ENCODE data around the gene KCNA5.

Gene KCNA5

DNA sequence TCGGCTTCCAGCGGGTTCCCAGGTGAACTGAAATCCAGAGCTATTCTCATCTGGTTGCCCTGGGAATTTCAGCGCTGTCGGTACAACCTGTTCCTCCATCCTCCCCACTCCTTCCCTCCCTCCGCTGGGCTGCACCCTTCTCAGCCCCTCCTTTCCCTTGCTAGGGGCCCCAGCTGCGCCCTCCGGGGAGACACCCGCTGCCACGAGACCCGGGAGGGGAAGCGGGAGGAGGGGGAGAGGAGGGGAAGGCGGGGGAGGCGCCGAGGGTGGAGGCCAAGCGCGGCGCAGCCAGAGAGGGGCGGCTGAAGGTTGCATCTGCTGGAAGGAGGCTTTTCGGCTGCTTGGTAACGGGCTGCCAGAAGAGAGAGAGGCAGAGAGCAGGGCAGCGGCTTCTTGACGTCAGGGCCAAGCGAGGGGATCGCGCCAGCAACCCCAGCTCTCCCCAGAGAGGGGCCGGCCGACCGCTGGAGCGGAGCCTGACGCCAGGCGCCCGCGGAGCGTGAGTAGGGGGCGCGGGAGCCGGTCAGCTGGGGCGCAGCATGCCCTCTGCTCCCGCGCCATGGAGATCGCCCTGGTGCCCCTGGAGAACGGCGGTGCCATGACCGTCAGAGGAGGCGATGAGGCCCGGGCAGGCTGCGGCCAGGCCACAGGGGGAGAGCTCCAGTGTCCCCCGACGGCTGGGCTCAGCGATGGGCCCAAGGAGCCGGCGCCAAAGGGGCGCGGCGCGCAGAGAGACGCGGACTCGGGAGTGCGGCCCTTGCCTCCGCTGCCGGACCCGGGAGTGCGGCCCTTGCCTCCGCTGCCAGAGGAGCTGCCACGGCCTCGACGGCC, at the start of gene KCNA5:
Gene KCNA5 (plus strand): TSS at position 291 of the 831 bp plus-strand sequence. CDS start 269 bp downstream, at position 560.
- DNase-seq: peak in 1 of 2 experiments; percentile 25

DNA sequence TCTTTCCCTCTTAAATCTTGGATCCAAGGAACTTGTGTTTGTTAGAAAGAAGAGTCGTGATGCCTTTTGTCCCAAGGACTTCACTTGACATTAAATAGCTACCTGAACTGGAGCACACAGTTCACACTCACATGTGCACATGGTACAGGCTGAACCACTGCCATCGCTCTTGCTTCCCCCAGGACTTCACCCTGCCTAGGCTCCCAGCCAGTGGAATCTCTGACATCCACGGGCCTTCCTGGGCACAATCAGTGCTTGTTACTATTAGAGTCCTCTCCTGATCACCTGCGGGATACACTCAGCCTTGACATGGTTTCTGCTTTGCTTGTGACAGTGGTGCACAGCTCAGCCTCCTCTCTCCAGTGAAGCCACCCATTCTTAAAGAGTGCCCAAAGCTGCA, 49.1 kb upstream of the KCNA5 start:
- DNase-seq: no peak

DNA sequence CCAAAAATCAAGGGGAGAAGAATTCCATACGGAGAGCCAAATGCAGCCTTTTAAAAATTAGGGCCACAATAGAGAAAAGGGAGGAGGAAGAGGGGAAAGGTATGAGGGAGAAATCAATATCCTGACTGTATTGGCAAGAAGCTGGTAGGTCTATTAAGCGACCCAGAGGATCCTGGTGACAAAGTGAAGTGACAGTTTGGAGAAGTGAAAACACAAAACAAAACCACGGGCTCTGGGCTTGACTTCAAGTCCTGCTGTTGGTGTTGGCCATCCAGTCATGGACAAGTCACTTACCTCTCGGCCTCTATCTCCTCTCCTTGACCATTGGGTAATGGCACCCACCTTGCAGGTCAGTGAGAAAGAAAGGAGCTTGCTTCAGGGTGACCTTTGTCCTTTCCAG, 47.0 kb upstream of the KCNA5 start:
- DNase-seq: no peak

DNA sequence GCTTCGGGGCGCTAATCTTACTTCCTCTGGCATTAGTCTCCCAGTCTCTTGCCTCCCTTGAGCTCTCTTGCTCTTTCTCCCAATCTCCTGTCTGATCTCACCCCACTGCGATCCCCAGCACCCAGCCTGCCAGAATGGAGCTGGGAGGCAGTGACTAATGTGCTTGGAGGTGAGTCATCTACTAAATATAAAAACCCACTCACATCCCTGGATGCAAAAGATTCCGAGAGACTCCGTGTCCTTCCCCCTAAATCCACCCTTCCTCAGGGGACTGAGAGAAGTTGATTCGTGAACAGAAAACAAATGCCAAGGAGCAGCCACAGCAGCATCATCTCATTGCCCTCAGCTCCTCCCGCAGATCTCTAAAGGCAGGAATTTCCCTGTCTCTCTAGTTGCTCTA, 45.7 kb upstream of the KCNA5 start:
- DNase-seq: no peak

DNA sequence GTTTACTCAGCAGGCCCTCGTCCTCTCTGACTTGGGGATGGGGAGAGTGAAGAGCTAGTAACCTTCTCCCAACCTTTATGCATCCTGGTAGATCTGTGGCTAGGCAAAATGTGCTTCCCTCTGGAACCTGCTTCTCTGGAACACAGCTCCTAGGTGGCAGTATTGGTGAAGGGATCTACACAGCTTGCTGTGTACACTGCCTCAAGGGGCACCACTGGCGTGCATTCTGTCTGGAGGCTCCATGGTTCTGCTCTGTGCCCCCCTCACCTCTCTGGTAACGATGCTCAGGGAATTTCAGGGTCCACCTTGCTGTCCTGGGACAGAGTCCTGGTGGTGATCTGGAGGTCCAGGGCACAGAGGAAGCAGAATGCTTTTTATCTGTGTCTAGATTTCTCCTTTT, 43.5 kb upstream of the KCNA5 start:
- DNase-seq: peak in 1 of 2 experiments; percentile 30

DNA sequence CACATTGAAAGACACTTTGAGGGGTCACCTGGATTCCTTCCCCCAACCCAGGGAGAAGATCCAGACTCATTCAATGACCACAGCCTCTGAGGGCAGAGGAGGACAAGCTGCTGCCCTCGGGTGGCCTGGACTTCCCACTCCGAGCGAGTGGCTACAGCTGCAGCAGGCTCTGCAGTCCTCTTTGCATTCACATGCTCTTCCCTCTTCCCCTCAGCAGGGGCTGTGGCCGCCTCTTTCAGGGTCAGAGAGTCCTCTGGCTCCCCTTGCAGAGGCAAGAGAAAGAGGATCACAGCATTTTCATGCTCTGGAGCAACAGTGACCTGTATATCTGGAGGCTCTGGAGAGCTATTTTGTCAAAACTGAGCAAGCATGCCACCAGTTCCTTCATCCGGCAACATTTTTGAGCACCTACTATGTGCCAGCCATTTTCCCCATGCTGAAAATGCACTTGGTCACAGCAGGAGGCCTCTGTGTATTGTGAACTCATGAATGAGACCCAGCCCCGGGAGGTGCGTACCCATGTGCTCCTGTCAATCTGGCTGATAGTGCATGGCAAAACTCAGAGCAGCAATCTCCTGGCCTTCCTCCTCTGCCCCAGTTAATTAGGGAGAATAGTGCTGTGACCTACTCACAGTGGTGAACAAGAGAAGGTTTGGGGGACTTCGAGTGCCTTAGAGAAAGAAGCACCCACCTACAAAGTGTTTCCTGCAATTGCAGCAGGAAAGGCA, 42.9 kb upstream of the KCNA5 start:
- no peak for DNase-seq

DNA sequence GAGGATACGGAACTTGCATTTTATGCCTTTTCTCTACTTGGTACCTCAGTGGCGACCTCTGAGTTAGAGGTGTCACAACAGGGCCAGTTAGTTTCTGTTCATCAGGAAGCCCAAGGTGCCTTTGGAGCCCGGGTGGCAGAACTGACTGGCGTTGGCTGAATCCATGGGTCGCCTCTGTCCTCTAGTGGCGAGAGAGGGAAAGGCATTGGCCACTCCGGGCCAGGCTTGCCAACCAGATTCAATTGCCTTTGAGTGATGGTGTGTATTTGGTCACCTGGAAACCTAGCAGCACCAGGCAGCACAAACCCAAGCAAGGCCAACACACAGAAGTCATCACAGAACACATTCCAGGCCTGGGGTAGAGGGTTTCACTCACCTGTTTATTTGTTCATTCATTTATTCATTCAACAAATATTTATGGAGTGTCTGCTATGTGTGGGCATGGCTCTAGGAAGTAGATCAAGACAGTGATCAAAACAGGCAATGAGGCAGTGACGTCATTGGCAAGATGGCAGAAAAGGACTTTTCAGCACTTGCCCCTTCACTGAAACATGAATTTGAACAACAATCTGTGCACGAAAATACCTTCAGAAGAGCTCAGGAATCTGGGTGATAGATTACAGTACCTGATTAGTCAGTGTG, 40.5 kb upstream of the KCNA5 start:
- peak; percentile 75 to 82 for DNase-seq

DNA sequence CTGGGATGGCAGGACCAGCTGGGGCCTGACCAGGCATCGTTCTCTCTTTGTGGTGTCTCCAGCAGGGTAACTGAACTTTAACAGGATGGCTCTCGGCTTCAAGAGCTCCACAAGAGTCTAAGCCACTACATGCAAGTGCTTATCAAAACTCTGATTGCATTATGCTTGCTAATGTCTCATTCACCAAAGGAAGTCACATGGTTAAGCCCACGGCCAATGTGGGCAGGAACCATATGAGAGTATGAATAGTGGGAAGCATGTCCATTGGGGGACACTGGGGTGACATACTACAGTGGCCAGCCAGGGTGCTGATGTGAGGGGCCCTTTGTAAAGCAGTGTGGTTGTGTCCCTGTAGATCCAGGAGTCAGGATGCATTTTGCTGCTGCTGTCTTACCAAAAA, 35.0 kb upstream of the KCNA5 start:
- DNase-seq: no peak

DNA sequence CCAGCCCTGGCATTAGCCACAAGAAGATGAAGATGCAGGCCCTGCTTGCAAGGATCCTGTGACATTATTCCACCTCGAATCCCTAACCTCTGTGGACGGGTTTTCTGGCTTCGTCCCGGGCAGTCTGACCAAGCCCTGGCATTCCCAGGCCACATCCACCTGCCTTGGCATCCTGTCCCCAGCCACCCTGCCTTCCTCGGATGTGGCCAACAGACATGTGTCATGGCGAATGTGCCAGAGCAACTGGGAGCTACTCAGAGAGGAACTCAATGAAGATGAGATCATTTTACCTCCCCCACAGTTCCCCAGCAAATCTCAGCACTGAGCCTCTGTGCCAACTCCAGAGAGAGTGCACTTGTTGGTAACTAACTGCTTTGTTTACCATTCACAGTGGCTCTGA, 33.5 kb upstream of the KCNA5 start:
- no peak for DNase-seq

DNA sequence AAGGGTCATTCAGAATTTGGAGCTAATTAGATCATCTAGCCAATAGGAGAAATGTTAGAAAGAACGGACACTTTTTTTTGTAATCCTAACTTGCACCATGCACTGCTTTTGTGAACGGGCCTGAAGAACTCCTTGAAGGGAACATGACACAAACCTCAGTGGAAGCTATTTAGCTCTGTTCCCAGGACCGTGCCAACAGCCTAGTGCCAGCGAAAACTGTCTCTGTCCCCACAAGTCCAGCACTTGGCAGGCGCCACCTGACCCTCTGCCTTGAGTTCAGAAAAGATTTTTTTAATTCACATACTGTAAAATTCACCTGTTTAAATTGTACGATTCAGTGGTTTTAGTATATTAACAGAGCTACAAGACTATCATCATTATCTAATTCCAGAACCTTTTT, 31.3 kb upstream of the KCNA5 start:
- DNase-seq: no peak

DNA sequence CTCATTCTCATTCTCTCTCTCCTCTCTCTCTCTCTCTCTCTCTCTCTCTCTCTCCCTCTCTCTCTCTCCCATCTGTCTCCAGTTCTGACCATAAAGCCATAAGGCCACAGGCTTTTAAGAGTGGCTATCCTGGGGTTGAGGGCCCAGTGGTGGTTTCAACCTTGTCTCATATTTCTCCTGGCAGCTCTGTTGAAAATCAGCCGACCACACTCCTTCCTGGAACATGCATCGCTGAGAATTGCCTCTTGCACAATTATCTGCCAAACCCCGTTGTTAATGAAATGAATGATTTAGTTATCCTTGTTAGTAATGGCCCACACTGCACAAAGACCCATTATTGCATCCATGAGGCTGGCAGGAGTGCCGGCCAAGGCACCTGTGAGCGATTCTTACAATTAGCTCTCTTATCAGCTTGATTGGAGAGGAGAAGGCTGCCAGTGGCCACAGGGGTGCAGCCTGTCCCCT, 30.4 kb upstream of the KCNA5 start:
- DNase-seq: no peak

DNA sequence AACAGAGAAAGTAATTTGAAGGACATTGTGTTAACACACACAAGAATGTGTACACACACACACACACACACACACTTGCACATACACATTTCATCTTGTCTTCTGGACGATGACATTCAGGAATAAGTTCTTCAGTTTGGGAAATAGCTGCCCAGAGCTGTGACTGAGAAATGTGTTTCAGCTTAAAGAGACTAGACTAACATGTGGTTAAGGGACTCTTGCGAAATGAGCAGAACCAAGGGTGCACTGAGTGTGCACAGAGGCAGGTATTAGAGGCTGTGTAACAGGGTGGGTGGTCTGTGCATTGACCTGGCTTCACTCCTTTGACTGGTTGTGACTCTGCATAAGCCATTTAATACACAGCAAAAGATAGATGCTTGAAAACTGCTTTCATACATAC, 29.4 kb upstream of the KCNA5 start:
- no peak for DNase-seq

DNA sequence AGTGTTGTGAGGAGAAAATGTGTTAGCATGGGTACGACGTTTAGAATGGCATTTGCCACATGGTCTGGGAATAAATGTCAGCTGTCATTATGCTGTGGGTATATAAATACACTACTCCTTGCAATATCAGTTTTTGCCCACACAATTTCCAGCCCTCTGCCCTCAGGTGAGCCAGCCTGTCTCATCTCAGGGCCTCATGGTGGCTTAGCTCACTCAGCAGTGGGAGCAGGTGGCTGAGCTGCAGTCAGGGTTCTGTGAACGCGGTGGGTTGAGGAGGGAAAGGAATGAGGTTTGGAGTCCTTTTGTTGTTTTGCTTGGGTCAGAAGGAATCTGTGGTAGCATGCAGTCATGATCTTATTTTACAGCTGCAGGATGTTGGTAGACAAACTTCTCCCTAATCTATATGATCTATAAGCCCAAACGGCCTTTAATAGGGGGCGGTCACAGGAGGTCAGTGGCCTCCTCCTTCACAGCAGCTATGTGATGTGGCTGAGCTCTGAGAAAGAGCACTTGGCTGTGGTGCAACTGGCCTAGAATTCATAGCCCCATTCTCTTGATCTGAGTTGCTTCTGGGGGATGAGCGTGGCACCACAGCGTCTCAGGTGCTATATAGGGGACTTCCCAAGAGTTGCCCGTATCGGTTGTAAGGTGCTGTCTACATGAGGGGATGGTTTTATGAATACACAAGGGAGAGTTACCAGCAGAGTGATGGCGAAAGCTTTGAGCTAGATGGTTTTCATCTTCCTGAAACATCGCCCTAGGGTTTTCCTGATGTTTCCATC, 27.8 kb upstream of the KCNA5 start:
- DNase-seq: no peak

DNA sequence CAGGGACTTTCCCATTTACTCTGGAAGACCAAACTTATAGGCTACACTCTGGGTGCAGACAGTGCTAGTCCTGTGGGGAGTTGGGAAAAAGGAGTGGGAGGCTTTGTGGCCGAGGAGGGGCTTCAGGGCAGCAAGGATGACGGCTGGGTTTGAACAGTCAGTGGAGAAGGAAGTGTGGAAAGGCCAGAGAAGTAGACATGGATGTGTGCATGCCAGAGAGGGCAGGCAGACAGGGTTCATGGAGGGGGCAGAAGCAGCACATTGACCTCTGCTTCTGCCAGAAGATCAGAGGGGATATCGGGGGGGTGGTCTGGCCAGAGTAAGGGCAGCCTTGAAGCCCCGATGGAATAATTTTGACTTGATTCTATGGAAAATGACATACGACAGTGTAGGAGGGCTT, 27.2 kb upstream of the KCNA5 start:
- no peak for DNase-seq

DNA sequence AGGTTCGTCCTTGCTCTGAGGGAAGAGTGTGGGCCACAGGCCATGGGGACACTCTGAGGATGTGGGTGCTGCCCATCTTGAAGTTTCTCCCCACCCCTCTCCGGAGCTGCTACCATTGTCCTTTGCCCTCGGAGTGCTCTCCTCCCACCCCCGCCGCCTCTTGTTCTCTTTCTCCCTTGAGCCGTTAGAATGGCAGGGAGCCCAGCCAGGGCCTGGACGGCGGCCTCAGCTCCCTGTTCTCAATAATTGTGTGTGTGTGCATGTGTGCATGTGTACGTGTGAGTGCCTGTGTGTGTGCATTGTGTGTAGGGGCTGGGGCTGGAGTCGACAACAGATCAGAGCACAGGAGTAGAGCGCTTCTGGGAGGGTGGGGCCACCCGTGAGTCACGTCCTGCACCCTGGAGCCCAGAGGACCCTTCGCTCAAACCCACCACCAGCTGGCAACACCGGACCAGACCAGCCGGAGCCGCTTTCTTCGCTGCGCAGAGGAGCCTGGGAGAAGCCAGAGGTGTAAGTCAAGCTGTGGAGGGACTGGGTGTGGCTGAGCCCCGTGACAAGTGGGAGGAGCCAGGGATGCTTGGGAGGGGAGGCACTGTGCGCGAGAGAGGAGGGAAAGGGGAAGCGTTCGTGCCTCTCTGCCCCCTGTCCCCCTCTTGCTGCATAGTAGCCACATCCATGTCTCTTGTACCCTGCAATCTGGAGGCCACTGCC, 25.9 kb upstream of the KCNA5 start:
- no peak for DNase-seq

DNA sequence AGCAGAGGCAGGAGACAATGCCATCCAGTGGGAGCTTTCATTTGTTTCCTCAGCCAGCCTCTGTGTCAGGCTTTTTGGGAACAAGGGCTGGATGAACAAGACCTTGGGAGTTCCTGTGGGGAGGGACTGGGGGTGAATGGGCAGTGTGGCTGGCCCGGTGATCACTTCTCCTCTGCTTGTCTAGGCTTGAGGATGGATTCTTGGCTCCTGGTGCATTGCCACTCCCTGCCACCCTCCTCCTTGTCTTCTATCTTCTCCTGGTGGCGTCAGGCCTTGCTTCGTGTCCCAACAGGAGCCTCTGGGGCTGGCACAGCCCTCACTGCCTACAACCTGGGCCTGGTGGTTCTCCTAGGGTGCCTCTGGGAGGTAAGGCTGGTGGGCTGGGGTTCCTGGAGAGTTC, 25.0 kb upstream of the KCNA5 start:
- DNase-seq: no peak

DNA sequence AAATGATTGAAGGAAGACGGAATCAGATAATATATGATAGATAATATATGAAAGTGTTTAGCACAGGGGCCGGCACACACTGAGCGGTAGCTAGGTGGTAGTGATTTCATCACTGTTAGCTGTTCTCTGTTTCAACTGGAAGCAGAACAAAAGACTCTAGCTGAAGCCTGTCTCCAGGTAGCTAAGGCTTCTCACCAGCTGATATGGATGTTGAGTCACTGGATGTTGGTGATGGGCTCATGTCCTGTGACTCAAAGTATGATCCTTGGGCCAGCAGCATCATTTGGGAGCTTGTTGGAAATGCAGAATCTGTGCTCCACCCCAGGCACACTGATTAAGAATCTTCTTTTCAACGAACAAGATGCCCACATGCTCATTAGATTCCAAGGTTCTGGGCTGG, 21.7 kb upstream of the KCNA5 start:
- no peak for DNase-seq

DNA sequence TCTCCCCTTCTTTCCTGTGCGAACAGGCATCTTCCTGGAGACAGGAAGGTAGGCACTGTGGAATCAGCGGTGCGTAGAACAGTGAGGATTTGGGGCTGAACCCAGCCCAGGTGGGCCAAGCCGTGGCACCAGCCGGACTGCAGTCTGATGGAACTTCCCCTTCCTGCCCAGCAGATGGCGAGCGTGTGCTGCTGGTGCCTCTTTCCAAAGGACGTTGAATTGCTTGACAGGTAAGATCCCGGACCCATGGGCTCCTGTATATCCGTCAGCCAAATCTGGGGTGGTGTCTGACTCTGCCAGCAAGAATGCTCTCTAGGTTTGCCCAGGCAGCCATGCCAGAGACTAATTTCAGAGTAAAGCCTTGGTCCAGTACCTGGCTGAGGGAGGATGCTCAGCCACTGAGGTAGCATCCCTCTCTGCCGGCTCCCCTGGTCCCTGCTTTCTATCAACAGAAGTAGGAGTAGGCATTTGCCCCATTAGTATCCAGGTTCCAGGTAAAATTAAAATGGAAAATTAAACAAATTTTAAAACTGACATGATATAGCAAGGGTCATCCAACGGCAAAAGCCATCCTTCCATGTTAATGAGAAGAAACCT, 21.1 kb upstream of the KCNA5 start:
- DNase-seq: peak; percentile 36 to 50

DNA sequence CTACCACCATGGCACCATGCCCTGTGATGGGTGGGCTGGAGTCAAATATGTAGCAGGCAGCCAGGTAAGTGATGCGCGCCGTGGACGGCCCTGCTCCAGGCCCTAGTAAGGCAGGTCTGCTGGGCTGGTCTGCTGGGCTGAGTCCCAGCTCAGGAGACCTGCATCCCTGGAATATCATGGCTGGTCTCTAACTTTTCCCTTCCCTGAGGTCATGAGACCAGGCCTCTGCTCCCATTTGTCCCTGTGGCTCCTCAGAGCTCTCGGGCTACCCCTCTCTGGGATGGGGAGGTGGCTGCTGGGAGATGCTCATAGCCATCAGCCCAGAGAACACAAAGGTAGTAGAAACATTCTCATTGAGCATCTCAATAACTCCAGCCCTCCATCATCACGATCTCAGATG, 19.8 kb upstream of the KCNA5 start:
- no peak for DNase-seq

DNA sequence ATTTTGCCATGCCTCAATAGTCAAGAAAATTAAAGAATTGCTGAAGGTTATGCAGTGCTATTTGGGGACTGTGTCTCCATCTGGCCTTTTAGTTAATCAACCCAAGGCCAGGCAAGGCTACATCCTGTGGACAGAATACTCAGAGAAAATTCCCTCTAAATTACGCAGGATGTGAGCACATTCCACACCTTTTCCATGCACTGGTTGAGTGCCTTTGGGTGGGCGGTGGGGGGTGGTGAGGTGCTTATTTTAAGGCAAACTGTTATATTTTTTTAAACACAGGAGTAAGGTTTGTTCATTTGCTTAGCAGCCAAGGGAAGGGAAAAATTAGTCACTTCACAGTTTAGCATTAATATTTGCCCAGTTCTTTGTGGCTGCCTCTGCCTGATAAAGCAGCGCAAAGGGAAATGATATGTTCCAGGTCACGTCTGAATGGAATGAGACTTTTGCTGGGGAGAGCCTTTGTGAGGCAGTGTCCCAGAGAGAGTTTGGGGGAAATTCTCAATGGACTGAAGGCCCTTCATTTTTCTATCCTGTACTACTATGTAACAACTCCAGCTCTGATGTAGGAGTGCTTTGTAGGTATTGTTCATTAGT, 17.2 kb upstream of the KCNA5 start:
- no peak for DNase-seq

DNA sequence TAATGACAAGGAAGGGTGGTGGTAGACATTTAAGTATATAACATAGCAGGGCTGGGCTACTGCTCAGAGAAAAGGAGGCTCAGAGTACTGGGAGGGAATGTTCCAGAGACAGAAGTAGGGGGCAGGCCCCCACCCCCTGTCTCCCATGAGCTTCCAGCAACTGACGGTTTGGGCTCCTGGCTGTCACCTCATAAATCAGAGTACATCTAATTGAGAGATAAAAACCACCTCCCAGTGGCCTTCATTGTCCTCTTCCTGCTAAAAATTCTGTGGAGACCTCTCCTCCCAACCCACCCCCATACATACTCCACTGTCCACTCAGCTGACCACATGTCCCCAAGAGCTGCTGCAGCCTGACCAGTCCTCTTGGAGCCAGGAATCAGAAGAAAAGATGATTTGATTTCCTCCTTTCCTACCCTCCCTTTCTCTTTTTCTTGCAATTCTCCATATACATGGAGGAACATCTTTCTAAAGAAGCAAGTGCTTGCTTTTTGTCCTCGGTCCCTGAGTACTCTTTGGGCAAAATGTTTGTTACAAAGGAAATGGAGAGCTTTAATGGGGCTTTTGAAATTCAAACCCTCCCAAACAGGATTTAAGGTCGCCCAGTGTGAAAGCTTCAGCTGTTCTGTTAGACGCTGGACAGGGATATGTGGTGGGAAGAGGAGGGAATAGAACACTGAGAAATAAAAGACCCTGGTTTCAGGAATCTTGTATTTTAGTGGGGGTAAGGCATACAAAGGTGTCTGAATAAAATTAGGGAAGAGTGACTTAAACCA, 16.4 kb upstream of the KCNA5 start:
- no peak for DNase-seq

All from NCI-H2081 (cell line).